Measurements from ENCODE around the gene RTN4R.
"Not testable (repeated sequence)": the region's sequence is repeated elsewhere in the genome, so short reads cannot be mapped to it uniquely, and the experiment has no call there.

The RTN4R gene

GRCh38 chr22:20285473-20286311 lies 17.6 kb upstream of the RTN4R start:
- not testable (repeated sequence) for DNase-seq

- DNase-seq = no peak
Measured at GRCh38 chr22:20284471-20285086, 16.5 kb upstream of the RTN4R start.

GRCh38 chr22:20283674-20284066 lies 15.6 kb upstream of the RTN4R start:
- no peak for DNase-seq

- DNase-seq = no peak
Measured at GRCh38 chr22:20282901-20283673, 15.0 kb upstream of the RTN4R start.

- DNase-seq = no peak
Measured at GRCh38 chr22:20281891-20282290, 13.8 kb upstream of the RTN4R start.

GRCh38 chr22:20281473-20281872 lies 13.4 kb upstream of the RTN4R start:
- not testable (repeated sequence) for DNase-seq

- no peak for DNase-seq
Measured at GRCh38 chr22:20280866-20281265, 12.7 kb upstream of the RTN4R start.

GRCh38 chr22:20280163-20280562 lies 12.0 kb upstream of the RTN4R start:
- not testable (repeated sequence) for DNase-seq

- no peak for DNase-seq
Measured at GRCh38 chr22:20279662-20280134, 11.6 kb upstream of the RTN4R start.

GRCh38 chr22:20278726-20279490 lies 10.8 kb upstream of the RTN4R start:
- DNase-seq = not testable (repeated sequence)

GRCh38 chr22:20277936-20278635 lies 10.0 kb upstream of the RTN4R start:
- DNase-seq = not testable (repeated sequence)

GRCh38 chr22:20276468-20276867 lies 8.3 kb upstream of the RTN4R start:
- no peak for DNase-seq

GRCh38 chr22:20275836-20276235 lies 7.7 kb upstream of the RTN4R start:
- DNase-seq = no peak

GRCh38 chr22:20275325-20275724 lies 7.2 kb upstream of the RTN4R start:
- DNase-seq = not testable (repeated sequence)

GRCh38 chr22:20274374-20274773 lies 6.3 kb upstream of the RTN4R start:
- DNase-seq = not testable (repeated sequence)

- DNase-seq = no peak
Measured at GRCh38 chr22:20273758-20274181, 5.7 kb upstream of the RTN4R start.

GRCh38 chr22:20272700-20273099 lies 4.6 kb upstream of the RTN4R start:
- DNase-seq = no peak

GRCh38 chr22:20272174-20272573 lies 4.1 kb upstream of the RTN4R start:
- DNase-seq = no peak

- no peak for DNase-seq
Measured at GRCh38 chr22:20271114-20271994, 3.2 kb upstream of the RTN4R start.

- DNase-seq = not testable (repeated sequence)
Measured at GRCh38 chr22:20270190-20271113, 2.3 kb upstream of the RTN4R start.

Data from NCI-H1417 treated with DMSO at 0.1 percent for 48 hours (cell line).